GM12878 (cell line): Measurements from ENCODE around the gene GRIK2. TPM values are rescaled to one million over a fixed set of nuclear protein-coding genes. Genes with fewer than 3 reads are reported as not detected.

Experiments
- ATAC-seq: fragments of 200-7000 bp; cut with Tn5 transposase; 3 replicates; pipeline ENCODE4 v1.9.1; 2020; ENCODE audit warnings: mild to moderate bottlenecking, moderate library complexity
- BruUV-seq: library from RNA; stranded (reverse); fragments of 400-500 nt; replicated peaks from 2 replicates; lab custom pipeline; 2021; lab: Mats Ljungman, UMichigan
- CTCF ChIA-PET: fragments of 300-600 bp; sonication (Branson Sonifier 250); formaldehyde crosslinking; extraction: SDS; loops from one replicate; lab custom pipeline; 2021; ENCODE audit warnings: inconsistent platforms; lab: Yijun Ruan, JAX
- POLR2A ChIA-PET: fragments of 350-600 bp; formaldehyde crosslinking; extraction: SDS; loops from one replicate; lab custom pipeline; 2021; ENCODE audit warnings: inconsistent platforms; lab: Charles Lee
- RAD21 ChIA-PET: fragments of 300-600 bp; sonication (Branson Sonifier 250); formaldehyde crosslinking; loops from one replicate; lab custom pipeline; 2023; ENCODE audit warnings: antibody characterized with exemption; ENCODE audit not compliant: unreplicated experiment; lab: Charles Lee
- SMC1A ChIA-PET: fragments of 300-600 bp; sonication (Branson Sonifier 250); formaldehyde crosslinking; loops from one replicate; lab custom pipeline; 2023; ENCODE audit not compliant: unreplicated experiment, uncharacterized antibody; lab: Charles Lee
- DNase-seq: peaks from one replicate; pipeline ENCODE4 v3.0.0-alpha.2; 2011; ENCODE audit warnings: low read depth, low spot score
- FAIRE-seq: peaks from 3 replicates; lab custom pipeline; 2011; peaks lifted over from hg19 to GRCh38; lab: Jason Lieb, UNC
- H2AFZ ChIP-seq: 2 replicates; pipeline ENCODE4 v1.6.0; 2011; ENCODE audit warnings: low read depth, low read length, control low read depth; ENCODE audit not compliant: control insufficient read depth
- H3K27ac ChIP-seq: 2 replicates; pipeline ENCODE4 v1.5.1; 2011; ENCODE audit warnings: control low read depth; ENCODE audit not compliant: control insufficient read depth, insufficient read depth
- H3K27me3 ChIP-seq, 2 experiments: replicated peaks in 1 of 2; 2 replicates each; pipeline versions ENCODE4 v1.6.0 to v1.6.1; 2011; ENCODE audit warnings: low read length in 1 of 2; ENCODE audit not compliant: control insufficient read depth in 2 of 2, insufficient read depth in 2 of 2
- H3K36me3 ChIP-seq, 2 experiments: 2 replicates each; pipeline ENCODE4 v1.5.1; 2011; ENCODE audit warnings: low read length in 1 of 2; ENCODE audit not compliant: control insufficient read depth in 2 of 2, insufficient read depth in 2 of 2
- H3K4me1 ChIP-seq: 2 replicates; pipeline ENCODE4 v1.6.1; 2011; ENCODE audit warnings: mild to moderate bottlenecking, low read length, moderate library complexity, mixed read lengths; ENCODE audit not compliant: control insufficient read depth, insufficient read depth
- H3K4me2 ChIP-seq: 2 replicates; pipeline ENCODE4 v1.6.0; 2011; ENCODE audit warnings: control low read depth; ENCODE audit not compliant: control insufficient read depth, insufficient read depth
- H3K4me3 ChIP-seq: fragments of 200-600 bp; sonication (generic); 2 replicates; pipeline ENCODE4 v1.5.1; 2016
- H3K79me2 ChIP-seq: 2 replicates; pipeline ENCODE4 v1.6.0; 2011; ENCODE audit warnings: low read length; ENCODE audit not compliant: control insufficient read depth, insufficient read depth
- H3K9ac ChIP-seq: 2 replicates; pipeline ENCODE4 v1.8.0; 2011; ENCODE audit warnings: low read length, control low read depth, mixed read lengths; ENCODE audit not compliant: control insufficient read depth, insufficient read depth
- H3K9me3 ChIP-seq: replicated peaks from 3 replicates; pipeline ENCODE4 v1.5.1; 2011; ENCODE audit warnings: mild to moderate bottlenecking, low read length; ENCODE audit not compliant: control insufficient read depth, insufficient read depth
- H4K20me1 ChIP-seq: 2 replicates; pipeline ENCODE4 v1.6.0; 2011; ENCODE audit not compliant: control insufficient read depth, insufficient read depth
- BHLHE40 ChIP-seq, 2 experiments: fragments of 450-650 bp in 1 of 2; IDR thresholded peaks; 2 replicates each; pipeline ENCODE4 v1.6.1; 2011 to 2017; ENCODE audit warnings: low read depth in 2 of 2, borderline replicate concordance in 1 of 2, improper control_type of control experiment in 1 of 2, low read length in 1 of 2, mild to moderate bottlenecking in 1 of 2
- CREB1 ChIP-seq: IDR thresholded peaks from 2 replicates; pipeline ENCODE4 v1.6.1; 2012; ENCODE audit warnings: low read depth, mild to moderate bottlenecking, inconsistent platforms
- JUNB ChIP-seq: IDR thresholded peaks from 2 replicates; pipeline ENCODE4 v1.6.1; 2016; ENCODE audit warnings: antibody characterized with exemption, mild to moderate bottlenecking
- MTA2 ChIP-seq: fragments of 450-650 bp; IDR thresholded peaks from 2 replicates; pipeline ENCODE4 v1.6.1; 2016; ENCODE audit warnings: low read depth, mild to moderate bottlenecking, moderate library complexity
- PAX8 ChIP-seq: fragments of 450-650 bp; IDR thresholded peaks from 2 replicates; pipeline ENCODE4 v1.6.1; 2017; ENCODE audit warnings: mild to moderate bottlenecking, moderate library complexity
- PML ChIP-seq: IDR thresholded peaks from 2 replicates; pipeline ENCODE4 v1.6.1; 2012; ENCODE audit warnings: low read length, inconsistent platforms
- ZNF217 ChIP-seq: fragments of 450-650 bp; IDR thresholded peaks from 2 replicates; pipeline ENCODE4 v1.6.1; 2017; ENCODE audit warnings: antibody characterized with exemption, mild to moderate bottlenecking
- ZNF384 ChIP-seq: IDR thresholded peaks from 2 replicates; pipeline ENCODE4 v1.6.1; 2012; ENCODE audit warnings: low read depth, mild to moderate bottlenecking, low read length, improper control_type of control experiment, borderline replicate concordance
- WGBS: methylation state at CpG from one replicate; pipeline ENCODE4 v1.1.6; 2016; ENCODE audit warnings: low lambda C conversion rate; ENCODE audit not compliant: insufficient replicate concordance, insufficient coverage; ENCODE audit errors: missing lambda C conversion rate; 5-methylcytosine and 5-hydroxymethylcytosine counted together
- in situ Hi-C: fragments of 300-500 bp; cut with MboI; formaldehyde crosslinking; loops from 9 replicates; pipeline ENCODE4 v1.14.3; 2018; ENCODE audit warnings: mixed read lengths
- intact Hi-C: fragments of 100-400 bp; cut with micrococcal nuclease; formaldehyde crosslinking; loops from one replicate; pipeline ENCODE4 v1.14.2; 2022; ENCODE audit not compliant: unreplicated experiment
- polyA plus RNA-seq, 11 experiments: library from polyadenylated mRNA; depleted of rRNA in 4 of 11; unstranded in 6 of 11; stranded (reverse) in 5 of 11; fragments of >200 nt; fragmentation: Nextera tagmentation in 4 of 11; fragmentation: Illumina TruSeq in 1 of 11; extraction: Ambion mirVana in 4 of 11; extraction: Trizol in 1 of 11; gene quantifications; 1 replicate in 1 of 11; 2 replicates in 10 of 11; pipeline versions ENCODE4 v1.2.1 to v1.2.3, GENCODE V29; 2011 to 2016; ENCODE audit warnings: inconsistent platforms in 2 of 11, missing spikeins in 2 of 11, low read depth in 1 of 11
- total RNA-seq, 4 experiments: library from RNA; depleted of rRNA in 3 of 4; stranded (reverse); fragments of >200 nt in 3 of 4; fragmentation: Illumina TruSeq in 1 of 4; extraction: Trizol in 1 of 4; gene quantifications; 2 replicates each; pipeline versions ENCODE4 v1.2.1 to v1.2.3, GENCODE V29; 2013 to 2021
- TF ChIP-seq, protein P1 (sequence below): fragments of 450-650 bp; IDR thresholded peaks from 2 replicates; pipeline ENCODE4 v1.6.1; 2017; ENCODE audit warnings: mild to moderate bottlenecking, moderate library complexity
- TF ChIP-seq, protein P2 (sequence below): fragments of 450-650 bp; IDR thresholded peaks from 2 replicates; pipeline ENCODE4 v1.6.1; 2017; ENCODE audit warnings: borderline replicate concordance

Gene GRIK2
- total and polyA plus RNA-seq, 10 of the 15 experiments (the other 5 are each of a cell fraction or from before 2014, with no cell fraction given), result not detected

DNA sequence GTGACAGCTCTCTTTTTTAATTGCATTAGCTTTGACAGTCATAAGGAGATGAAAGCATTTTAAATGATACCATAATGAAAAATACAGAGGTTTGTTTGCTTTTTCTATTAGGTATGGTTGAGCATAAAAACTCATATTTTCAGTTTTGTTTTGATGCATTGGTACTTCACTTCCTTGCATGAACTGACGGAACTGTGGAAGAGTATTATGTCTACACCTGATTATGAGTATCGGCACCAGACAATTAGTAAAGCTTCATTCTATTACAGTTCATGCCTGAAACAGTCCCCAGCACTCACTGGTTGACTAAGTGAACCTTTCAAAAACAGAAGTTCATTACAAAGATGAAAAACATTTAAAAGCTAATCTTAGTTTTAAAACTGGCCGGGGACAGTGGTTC lies 593.0 kb downstream of the GRIK2 start:
- no peak overlapping the region for H2AFZ ChIP-seq
- H3K79me2 ChIP-seq, result no peaks in the 10 kb centered on the region
- DNase-seq (peak; percentile 8), FAIRE-seq (no peak), ATAC-seq (peak; percentile 88)
- H3K4me2 ChIP-seq, result no peak overlapping the region
- H4K20me1 ChIP-seq, result no peaks in the 10 kb centered on the region
- WGBS, result 1% methylated on average over 3 of the region's 3 CpGs
- peak; percentile 94 for TF ChIP-seq ZNF217
- TF ChIP-seq PAX8, result no peak
- peak; percentile 39 to 52; a peak in 2 of 4 replicates for TF ChIP-seq BHLHE40 (IDR thresholded peaks at IDR 0.05; ENCODE audit: borderline replicate concordance in 1 of 2, low read depth in 2 of 2, low read length in 1 of 2)
- TF ChIP-seq ZNF384, result no peak
- TF ChIP-seq, protein P1, sequence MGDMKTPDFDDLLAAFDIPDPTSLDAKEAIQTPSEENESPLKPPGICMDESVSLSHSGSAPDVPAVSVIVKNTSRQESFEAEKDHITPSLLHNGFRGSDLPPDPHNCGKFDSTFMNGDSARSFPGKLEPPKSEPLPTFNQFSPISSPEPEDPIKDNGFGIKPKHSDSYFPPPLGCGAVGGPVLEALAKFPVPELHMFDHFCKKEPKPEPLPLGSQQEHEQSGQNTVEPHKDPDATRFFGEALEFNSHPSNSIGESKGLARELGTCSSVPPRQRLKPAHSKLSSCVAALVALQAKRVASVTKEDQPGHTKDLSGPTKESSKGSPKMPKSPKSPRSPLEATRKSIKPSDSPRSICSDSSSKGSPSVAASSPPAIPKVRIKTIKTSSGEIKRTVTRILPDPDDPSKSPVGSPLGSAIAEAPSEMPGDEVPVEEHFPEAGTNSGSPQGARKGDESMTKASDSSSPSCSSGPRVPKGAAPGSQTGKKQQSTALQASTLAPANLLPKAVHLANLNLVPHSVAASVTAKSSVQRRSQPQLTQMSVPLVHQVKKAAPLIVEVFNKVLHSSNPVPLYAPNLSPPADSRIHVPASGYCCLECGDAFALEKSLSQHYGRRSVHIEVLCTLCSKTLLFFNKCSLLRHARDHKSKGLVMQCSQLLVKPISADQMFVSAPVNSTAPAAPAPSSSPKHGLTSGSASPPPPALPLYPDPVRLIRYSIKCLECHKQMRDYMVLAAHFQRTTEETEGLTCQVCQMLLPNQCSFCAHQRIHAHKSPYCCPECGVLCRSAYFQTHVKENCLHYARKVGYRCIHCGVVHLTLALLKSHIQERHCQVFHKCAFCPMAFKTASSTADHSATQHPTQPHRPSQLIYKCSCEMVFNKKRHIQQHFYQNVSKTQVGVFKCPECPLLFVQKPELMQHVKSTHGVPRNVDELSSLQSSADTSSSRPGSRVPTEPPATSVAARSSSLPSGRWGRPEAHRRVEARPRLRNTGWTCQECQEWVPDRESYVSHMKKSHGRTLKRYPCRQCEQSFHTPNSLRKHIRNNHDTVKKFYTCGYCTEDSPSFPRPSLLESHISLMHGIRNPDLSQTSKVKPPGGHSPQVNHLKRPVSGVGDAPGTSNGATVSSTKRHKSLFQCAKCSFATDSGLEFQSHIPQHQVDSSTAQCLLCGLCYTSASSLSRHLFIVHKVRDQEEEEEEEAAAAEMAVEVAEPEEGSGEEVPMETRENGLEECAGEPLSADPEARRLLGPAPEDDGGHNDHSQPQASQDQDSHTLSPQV, result no peak
- TF ChIP-seq JUNB, result peak; percentile 60
- peak; percentile 79 for TF ChIP-seq MTA2
- TF ChIP-seq, protein P2, sequence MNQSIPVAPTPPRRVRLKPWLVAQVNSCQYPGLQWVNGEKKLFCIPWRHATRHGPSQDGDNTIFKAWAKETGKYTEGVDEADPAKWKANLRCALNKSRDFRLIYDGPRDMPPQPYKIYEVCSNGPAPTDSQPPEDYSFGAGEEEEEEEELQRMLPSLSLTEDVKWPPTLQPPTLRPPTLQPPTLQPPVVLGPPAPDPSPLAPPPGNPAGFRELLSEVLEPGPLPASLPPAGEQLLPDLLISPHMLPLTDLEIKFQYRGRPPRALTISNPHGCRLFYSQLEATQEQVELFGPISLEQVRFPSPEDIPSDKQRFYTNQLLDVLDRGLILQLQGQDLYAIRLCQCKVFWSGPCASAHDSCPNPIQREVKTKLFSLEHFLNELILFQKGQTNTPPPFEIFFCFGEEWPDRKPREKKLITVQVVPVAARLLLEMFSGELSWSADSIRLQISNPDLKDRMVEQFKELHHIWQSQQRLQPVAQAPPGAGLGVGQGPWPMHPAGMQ, result no peak
- TF ChIP-seq PML, result no peak
- no peak for TF ChIP-seq CREB1
- no peaks in the 10 kb centered on the region for H3K36me3 ChIP-seq
- ChIA-PET POLR2A (no interaction called here), RAD21 (no interaction called here), SMC1A (interaction anchor here (0.9 to 1.6 kb wide), 2 partner anchors 11 to 14 kb away, joined by 3 read pairs; no protein-coding TSS in a partner anchor), CTCF (no interaction called here)
- H3K9ac ChIP-seq, result no peak overlapping the region
- BruUV-seq, result no TSS peak
- H3K27ac ChIP-seq, result no peak overlapping the region
- no peak overlapping the region for H3K4me3 ChIP-seq
- H3K27me3 ChIP-seq, result no peaks in the 10 kb centered on the region
- no peaks in the 10 kb centered on the region for H3K4me1 ChIP-seq
- H3K9me3 ChIP-seq, result no peaks in the 10 kb centered on the region
- in situ Hi-C loops (no loop called here), intact Hi-C loops (no loop called here)
